Stimulated activated CD4-positive, alpha-beta T cell treated with anti-CD3 and anti-CD28 coated beads, Interleukin-1b, Interleukin-23, amount 100 ng/mL, for 1 hour (primary cell): ENCODE measurements around the gene CIC.

Experiments used
- DNase-seq, 2 donors: peaks; one replicate each; pipeline ENCODE4 v3.0.0-alpha.2; 2020; ENCODE audit warnings: low read depth in 2 of 2

CIC gene

GRCh38 chr19:42277821-42278451, 8.9 kb downstream of the CIC start:
- DNase-seq: no peak

- no peak for DNase-seq
Measured at GRCh38 chr19:42278452-42279154, 9.6 kb downstream of the CIC start.

- DNase-seq: no peak
Measured at GRCh38 chr19:42279155-42279901, 10.3 kb downstream of the CIC start.

- peak; percentile 63 to 65 for DNase-seq
Measured at GRCh38 chr19:42279902-42280814, 11.1 kb downstream of the CIC start.

- DNase-seq: no peak
Measured at GRCh38 chr19:42280815-42281145, 11.7 kb downstream of the CIC start.

- DNase-seq: no peak
Measured at GRCh38 chr19:42281146-42281826, 12.2 kb downstream of the CIC start.

- DNase-seq: no peak
Measured at GRCh38 chr19:42281827-42282762, 13.0 kb downstream of the CIC start.

GRCh38 chr19:42282819-42283187, 13.8 kb downstream of the CIC start:
- DNase-seq: no peak

GRCh38 chr19:42283188-42284065, 14.4 kb downstream of the CIC start:
- DNase-seq: peak; percentile 92 to 96

- peak; percentile 65 to 74 for DNase-seq
Measured at GRCh38 chr19:42284066-42284501, 15.0 kb downstream of the CIC start.

GRCh38 chr19:42284591-42285341, 15.7 kb downstream of the CIC start:
- DNase-seq: no peak

- no peak for DNase-seq
Measured at GRCh38 chr19:42285541-42285941, 16.5 kb downstream of the CIC start.

GRCh38 chr19:42285988-42286348, 16.9 kb downstream of the CIC start:
- no peak for DNase-seq

GRCh38 chr19:42286349-42287016, 17.4 kb downstream of the CIC start:
- no peak for DNase-seq

- DNase-seq: no peak
Measured at GRCh38 chr19:42287017-42287826, 18.2 kb downstream of the CIC start.

GRCh38 chr19:42287827-42288107, 18.7 kb downstream of the CIC start:
- DNase-seq: no peak

GRCh38 chr19:42288387-42288786, 19.3 kb downstream of the CIC start:
- DNase-seq: no peak
